DMS153 treated with DMSO at 0.1 percent for 48 hours (cell line): Measurements from ENCODE around the gene CD46.

Experiments used
- DNase-seq: peaks from one replicate; lab custom pipeline; 2025; ENCODE audit not compliant: unreplicated experiment; lab: John Stamatoyannopoulos, UW

Gene CD46

GRCh38 chr1:207826557-207827487 lies 75.0 kb downstream of the CD46 start:
- DNase-seq = peak; percentile 87

GRCh38 chr1:207827488-207827830 lies 75.6 kb downstream of the CD46 start:
- DNase-seq = no peak

GRCh38 chr1:207828046-207828445 lies 76.2 kb downstream of the CD46 start:
- no peak for DNase-seq

- DNase-seq = peak; percentile 87
These were observed 76.8 kb downstream of the CD46 start for GRCh38 chr1:207828485-207829158.

- no peak for DNase-seq
These were observed 77.7 kb downstream of the CD46 start for GRCh38 chr1:207829576-207829975.

- DNase-seq = no peak
These were observed 78.9 kb downstream of the CD46 start for GRCh38 chr1:207830788-207831187.

- no peak for DNase-seq
These were observed 79.9 kb downstream of the CD46 start for GRCh38 chr1:207831517-207832327.

- no peak for DNase-seq
These were observed 80.9 kb downstream of the CD46 start for GRCh38 chr1:207832796-207833195.

- DNase-seq = no peak
These were observed 81.5 kb downstream of the CD46 start for GRCh38 chr1:207833381-207833780.

- DNase-seq = no peak
These were observed 82.3 kb downstream of the CD46 start for GRCh38 chr1:207833956-207834660.

GRCh38 chr1:207835958-207836357 lies 84.1 kb downstream of the CD46 start:
- no peak for DNase-seq

GRCh38 chr1:207836591-207837347 lies 84.9 kb downstream of the CD46 start:
- no peak for DNase-seq

GRCh38 chr1:207837673-207838072 lies 85.8 kb downstream of the CD46 start:
- DNase-seq = no peak

GRCh38 chr1:207838156-207839082 lies 86.6 kb downstream of the CD46 start:
- no peak for DNase-seq

- DNase-seq = no peak
These were observed 87.2 kb downstream of the CD46 start for GRCh38 chr1:207839083-207839413.

GRCh38 chr1:207840380-207840779 lies 88.5 kb downstream of the CD46 start:
- DNase-seq = no peak

- no peak for DNase-seq
These were observed 89.4 kb downstream of the CD46 start for GRCh38 chr1:207841293-207841692.

GRCh38 chr1:207841901-207842300 lies 90.0 kb downstream of the CD46 start:
- DNase-seq = no peak

- DNase-seq = no peak
These were observed 90.7 kb downstream of the CD46 start for GRCh38 chr1:207842506-207842905.
